ENCODE results near the gene URGCP. TPM values are rescaled to one million over a fixed set of nuclear protein-coding genes. Genes with fewer than 3 reads are reported as not detected.

Gene URGCP
- total RNA-seq, 1 donor from 2014 or later = 23.3 TPM

GRCh38 chr7:43868181-43868580 is 38.2 kb downstream of the URGCP start:
- H3K9me3 Mint-ChIP-seq = no peaks in the 10 kb centered on the region
- ATAC-seq (ENCODE audit: low read depth) = no peak
- peaks cover 35% of the 10 kb centered on the region for H3K36me3 Mint-ChIP-seq (ENCODE audit: low read depth)
- CTCF ChIA-PET = no interaction called here
- H3K27me3 Mint-ChIP-seq = no peaks in the 10 kb centered on the region
- TF ChIP-seq CTCF (IDR thresholded peaks at IDR 0.05) = no peak
- DNase-seq = no peak
- H3K4me1 Mint-ChIP-seq = peaks cover 21% of the 10 kb centered on the region
- H3K4me3 Mint-ChIP-seq = peak overlapping the region; percentile 93
- intact Hi-C loops (cut with micrococcal nuclease) = loop anchor here (2.0 to 10.0 kb wide), 4 partner anchors 29 to 1986 kb away; partner anchors contain the start of gene URGCP
- POLR2A ChIA-PET = interaction anchor here (0.9 to 2.0 kb wide), 3 partner anchors 58 to 1987 kb away, joined by 3 to 16 read pairs (median 3); partner anchors contain the start of genes UBE2D4 and YKT6
- H3K27ac Mint-ChIP-seq = peak overlapping the region; percentile 25

- H3K36me3 Mint-ChIP-seq (ENCODE audit: low read depth) = peaks cover 35% of the 10 kb centered on the region
- ATAC-seq (ENCODE audit: low read depth) (no peak), DNase-seq (no peak)
- no peaks in the 10 kb centered on the region for H3K27me3 Mint-ChIP-seq
- CTCF ChIA-PET = no interaction called here
- H3K27ac Mint-ChIP-seq = no peak overlapping the region
- H3K9me3 Mint-ChIP-seq = no peaks in the 10 kb centered on the region
- no peak for TF ChIP-seq CTCF (IDR thresholded peaks at IDR 0.05)
- no peak overlapping the region for H3K4me3 Mint-ChIP-seq
- intact Hi-C loops (cut with micrococcal nuclease) = loop anchor here (5.0 to 10.0 kb wide), 3 partner anchors 42 to 1983 kb away; partner anchors contain the start of gene URGCP
- H3K4me1 Mint-ChIP-seq = peaks cover 20% of the 10 kb centered on the region
- POLR2A ChIA-PET = no interaction called here
Observed at GRCh38 chr7:43865277-43865676, 41.1 kb downstream of the URGCP start.

GRCh38 chr7:43864126-43864525 is 42.3 kb downstream of the URGCP start:
- DNase-seq = no peak
- ATAC-seq (ENCODE audit: low read depth) = no peak
- Mint-ChIP-seq H3K27ac (no peak overlapping the region), H3K9me3 (no peaks in the 10 kb centered on the region), H3K4me1 (peaks cover 11% of the 10 kb centered on the region), H3K4me3 (no peak overlapping the region), H3K36me3 (ENCODE audit: low read depth) (peaks cover 32% of the 10 kb centered on the region), H3K27me3 (no peaks in the 10 kb centered on the region)
- ChIA-PET CTCF (no interaction called here), POLR2A (interaction anchor here (0.8 kb wide), 1 partner anchor 611 kb away, joined by 7 read pairs; no protein-coding TSS in a partner anchor)
- intact Hi-C loops (cut with micrococcal nuclease) = loop anchor here (10.0 kb wide), 1 partner anchor 1901 kb away; no protein-coding TSS in a partner anchor
- no peak for TF ChIP-seq CTCF (IDR thresholded peaks at IDR 0.05)

- Mint-ChIP-seq H3K27me3 (no peaks in the 10 kb centered on the region), H3K9me3 (no peaks in the 10 kb centered on the region), H3K27ac (no peak overlapping the region), H3K36me3 (ENCODE audit: low read depth) (no peaks in the 10 kb centered on the region), H3K4me3 (no peak overlapping the region), H3K4me1 (no peaks in the 10 kb centered on the region)
- ChIA-PET POLR2A (no interaction called here), CTCF (no interaction called here)
- intact Hi-C loops (cut with micrococcal nuclease) = no loop called here
- no peak for TF ChIP-seq CTCF (IDR thresholded peaks at IDR 0.05)
- ATAC-seq (ENCODE audit: low read depth) = no peak
- DNase-seq = no peak
Observed at GRCh38 chr7:43856996-43857395, 49.4 kb downstream of the URGCP start.

- no peaks in the 10 kb centered on the region for H3K27me3 Mint-ChIP-seq
- H3K4me1 Mint-ChIP-seq = no peaks in the 10 kb centered on the region
- ChIA-PET CTCF (no interaction called here), POLR2A (no interaction called here)
- ATAC-seq (ENCODE audit: low read depth) (no peak), DNase-seq (no peak)
- no peak overlapping the region for H3K4me3 Mint-ChIP-seq
- no peak for TF ChIP-seq CTCF (IDR thresholded peaks at IDR 0.05)
- H3K9me3 Mint-ChIP-seq = no peaks in the 10 kb centered on the region
- no peak overlapping the region for H3K27ac Mint-ChIP-seq
- intact Hi-C loops (cut with micrococcal nuclease) = no loop called here
- no peaks in the 10 kb centered on the region for H3K36me3 Mint-ChIP-seq (ENCODE audit: low read depth)
Observed at GRCh38 chr7:43856316-43856715, 50.1 kb downstream of the URGCP start.
